GM23338 (cell line): Measurements from ENCODE around the gene ROGDI. TPM values are rescaled to one million over a fixed set of nuclear protein-coding genes. Genes with fewer than 3 reads are reported as not detected.

Experiments used
- ATAC-seq: fragments of 200-7000 bp; cut with Tn5 transposase; 3 replicates; pipeline ENCODE4 v1.9.1; 2020
- DNase-seq: peaks from one replicate; pipeline ENCODE4 v3.0.0-alpha.2; 2015; ENCODE audit warnings: low spot score
- H2AFZ ChIP-seq: fragments of 200-600 bp; sonication (generic); 2 replicates; pipeline ENCODE4 v1.8.0; 2016; ENCODE audit warnings: antibody characterized with exemption, mild to moderate bottlenecking, moderate library complexity
- H3F3A ChIP-seq: fragments of 200-600 bp; sonication (generic); replicated peaks from 2 replicates; pipeline ENCODE4 v1.8.0; 2017; ENCODE audit warnings: antibody characterized with exemption, mixed run types, low read depth
- H3K27ac ChIP-seq: fragments of 200-600 bp; sonication (generic); 2 replicates; pipeline ENCODE4 v1.6.1; 2016; ENCODE audit warnings: low read depth
- H3K27me3 ChIP-seq: fragments of 200-600 bp; sonication (generic); 2 replicates; pipeline ENCODE4 v1.8.0; 2016; ENCODE audit warnings: mild to moderate bottlenecking, mixed run types, moderate library complexity; ENCODE audit not compliant: insufficient read depth
- H3K36me3 ChIP-seq: fragments of 200-600 bp; sonication (generic); 2 replicates; pipeline ENCODE4 v1.8.0; 2016; ENCODE audit warnings: mild to moderate bottlenecking; ENCODE audit not compliant: insufficient read depth
- H3K4me1 ChIP-seq: fragments of 200-600 bp; sonication (generic); 2 replicates; pipeline ENCODE4 v1.8.0; 2016; ENCODE audit warnings: mild to moderate bottlenecking, moderate library complexity; ENCODE audit not compliant: insufficient read depth
- H3K4me2 ChIP-seq: fragments of 200-600 bp; sonication (generic); 2 replicates; pipeline ENCODE4 v1.7.1; 2017; ENCODE audit warnings: mixed run types
- H3K4me3 ChIP-seq: fragments of 200-600 bp; sonication (generic); 2 replicates; pipeline ENCODE4 v1.6.1; 2016; ENCODE audit warnings: mixed run types
- H3K79me2 ChIP-seq: fragments of 200-600 bp; sonication (generic); replicated peaks from 2 replicates; pipeline ENCODE4 v1.8.0; 2017; ENCODE audit warnings: mild to moderate bottlenecking; ENCODE audit not compliant: insufficient read depth
- H3K9me2 ChIP-seq: fragments of 200-600 bp; sonication (generic); 2 replicates; pipeline ENCODE4 v1.8.0; 2017; ENCODE audit not compliant: insufficient read depth
- H4K20me1 ChIP-seq: fragments of 200-600 bp; sonication (generic); replicated peaks from 2 replicates; pipeline ENCODE4 v1.8.0; 2017; ENCODE audit warnings: mild to moderate bottlenecking; ENCODE audit not compliant: insufficient read depth
- H3K27ac Mint-ChIP-seq: 2 replicates; pipeline ENCODE4 v1.8.0; 2020; ENCODE audit warnings: inconsistent platforms, mild to moderate bottlenecking, moderate library complexity, mixed read lengths
- H3K27me3 Mint-ChIP-seq: 3 replicates; pipeline ENCODE4 v1.8.0; 2022; ENCODE audit warnings: low read depth, mild to moderate bottlenecking, moderate library complexity, mixed read lengths, inconsistent platforms; ENCODE audit not compliant: insufficient read depth, poor library complexity
- H3K36me3 Mint-ChIP-seq: 3 replicates; pipeline ENCODE4 v1.8.0; 2021; ENCODE audit warnings: low read depth, mild to moderate bottlenecking, inconsistent platforms, moderate library complexity, mixed read lengths
- H3K4me1 Mint-ChIP-seq: 3 replicates; pipeline ENCODE4 v1.8.0; 2020; ENCODE audit warnings: mild to moderate bottlenecking, inconsistent platforms, mixed read lengths
- H3K4me3 Mint-ChIP-seq: 3 replicates; pipeline ENCODE4 v1.8.0; 2021; ENCODE audit warnings: moderate library complexity, mild to moderate bottlenecking, inconsistent platforms, mixed read lengths
- H3K9me3 Mint-ChIP-seq: 3 replicates; pipeline ENCODE4 v1.8.0; 2020; ENCODE audit warnings: moderate library complexity, mild to moderate bottlenecking, inconsistent platforms, mixed read lengths
- CREB1 ChIP-seq: fragments of 250-450 bp; sonication (Bioruptor Pico); IDR thresholded peaks from 2 replicates; pipeline ENCODE4 v1.5.0; 2020; ENCODE audit warnings: low read depth, mild to moderate bottlenecking, moderate library complexity
- EZH2 ChIP-seq: fragments of 200-600 bp; sonication (generic); IDR thresholded peaks from one replicate; pipeline ENCODE4 v1.8.0; 2017; ENCODE audit warnings: antibody characterized with exemption, mild to moderate bottlenecking, low read depth; ENCODE audit not compliant: unreplicated experiment
- EZH2phosphoT487 ChIP-seq: fragments of 200-600 bp; sonication (generic); IDR thresholded peaks from one replicate; pipeline ENCODE4 v1.8.1; 2018; ENCODE audit warnings: antibody characterized with exemption; ENCODE audit not compliant: unreplicated experiment
- JUNB ChIP-seq: IDR thresholded peaks from one replicate; pipeline ENCODE4 v1.6.1; 2016; ENCODE audit warnings: antibody characterized with exemption; ENCODE audit not compliant: unreplicated experiment
- NANOG ChIP-seq: IDR thresholded peaks from 2 replicates; pipeline ENCODE4 v1.6.1; 2016; ENCODE audit warnings: antibody characterized with exemption, borderline replicate concordance
- POLR2AphosphoS5 ChIP-seq: IDR thresholded peaks from 2 replicates; pipeline ENCODE4 v1.6.1; 2016; ENCODE audit warnings: antibody characterized with exemption, low read depth
- STAT1 ChIP-seq: IDR thresholded peaks from one replicate; pipeline ENCODE4 v1.6.1; 2016; ENCODE audit warnings: antibody characterized with exemption; ENCODE audit not compliant: unreplicated experiment
- ZNF114 ChIP-seq: fragments of 250-450 bp; sonication (Bioruptor Pico); IDR thresholded peaks from 2 replicates; pipeline ENCODE4 v1.5.0; 2020; ENCODE audit warnings: mild to moderate bottlenecking, moderate library complexity
- ZNF331 ChIP-seq: fragments of 250-450 bp; sonication (Bioruptor Pico); IDR thresholded peaks from 2 replicates; pipeline ENCODE4 v1.5.0; 2020; ENCODE audit warnings: low read depth, mild to moderate bottlenecking, moderate library complexity
- polyA plus RNA-seq: library from polyadenylated mRNA; unstranded; fragments of >200 nt; fragmentation: Nextera tagmentation; extraction: Ambion mirVana; gene quantifications from 2 replicates; pipeline ENCODE4 v1.2.1, GENCODE V29; 2016
- total RNA-seq: library from RNA; depleted of rRNA; stranded (reverse); fragments of >200 nt; shearing (Covaris generic); gene quantifications from 2 replicates; pipeline ENCODE4 v1.2.3, GENCODE V29; 2014
- TF ChIP-seq, protein P1 (sequence below), 2 experiments: fragments of 200-600 bp in 1 of 2; sonication (generic) in 1 of 2; conservative IDR thresholded peaks; 2 replicates each; pipeline versions ENCODE4 v1.5.1 to v1.6.1; 2016 to 2017; ENCODE audit warnings: antibody characterized with exemption in 2 of 2, low read depth in 2 of 2, mild to moderate bottlenecking in 2 of 2, moderate library complexity in 1 of 2
- TF ChIP-seq, protein P2 (sequence below): IDR thresholded peaks from 2 replicates; pipeline ENCODE4 v1.6.1; 2016; ENCODE audit warnings: antibody characterized with exemption
- TF ChIP-seq, protein P3 (sequence below): IDR thresholded peaks from one replicate; pipeline ENCODE4 v1.6.1; 2018; ENCODE audit warnings: antibody characterized with exemption; ENCODE audit not compliant: unreplicated experiment
- TF ChIP-seq, protein P4 (sequence below): fragments of 250-450 bp; sonication (Bioruptor Pico); IDR thresholded peaks from 2 replicates; pipeline ENCODE4 v1.5.0; 2020; ENCODE audit warnings: mild to moderate bottlenecking, moderate library complexity

ROGDI gene
- total and polyA plus RNA-seq, 2 experiments from 2014 or later: 30.3 to 38.8 TPM

DNA sequence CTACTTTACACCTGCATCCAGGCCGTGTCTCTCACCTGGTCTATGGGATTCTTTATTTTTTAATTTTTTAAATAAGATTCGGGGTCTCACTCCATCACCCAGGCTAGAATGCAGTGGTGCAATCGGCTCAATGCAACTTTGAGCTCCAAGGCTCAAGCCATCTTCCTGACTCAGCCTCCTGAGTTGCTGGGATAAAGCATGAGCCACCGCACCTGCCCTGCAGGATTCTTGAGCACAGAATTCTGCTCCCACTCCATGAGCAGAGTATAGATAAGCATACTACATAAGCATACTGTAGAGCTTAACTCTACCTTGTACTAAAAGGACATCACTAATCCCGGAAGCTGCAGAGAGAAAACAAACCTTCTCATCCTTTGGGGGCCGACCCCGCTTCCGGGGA, 29.2 kb upstream of the ROGDI start:
- no peaks in the 10 kb centered on the region for H3K4me1 ChIP-seq
- H2AFZ ChIP-seq: no peak overlapping the region
- peaks cover 14% of the 10 kb centered on the region for H3K79me2 ChIP-seq
- H3K27me3 ChIP-seq: no peaks in the 10 kb centered on the region
- peaks cover 43% of the 10 kb centered on the region for H3K36me3 ChIP-seq
- peaks cover 66% of the 10 kb centered on the region for H3K36me3 Mint-ChIP-seq
- H3K9me2 ChIP-seq: no peaks in the 10 kb centered on the region
- peaks cover 3% of the 10 kb centered on the region; the same call in 1 of the 2 replicates for H3F3A ChIP-seq
- H3K4me2 ChIP-seq: no peak overlapping the region
- no peaks in the 10 kb centered on the region for H3K9me3 Mint-ChIP-seq
- H4K20me1 ChIP-seq: peaks cover 32% of the 10 kb centered on the region
- H3K4me3 ChIP-seq: no peak overlapping the region
- no peaks in the 10 kb centered on the region for H3K4me1 Mint-ChIP-seq
- peaks cover 3% of the 10 kb centered on the region for H3K27me3 Mint-ChIP-seq
- TF ChIP-seq, protein P1, sequence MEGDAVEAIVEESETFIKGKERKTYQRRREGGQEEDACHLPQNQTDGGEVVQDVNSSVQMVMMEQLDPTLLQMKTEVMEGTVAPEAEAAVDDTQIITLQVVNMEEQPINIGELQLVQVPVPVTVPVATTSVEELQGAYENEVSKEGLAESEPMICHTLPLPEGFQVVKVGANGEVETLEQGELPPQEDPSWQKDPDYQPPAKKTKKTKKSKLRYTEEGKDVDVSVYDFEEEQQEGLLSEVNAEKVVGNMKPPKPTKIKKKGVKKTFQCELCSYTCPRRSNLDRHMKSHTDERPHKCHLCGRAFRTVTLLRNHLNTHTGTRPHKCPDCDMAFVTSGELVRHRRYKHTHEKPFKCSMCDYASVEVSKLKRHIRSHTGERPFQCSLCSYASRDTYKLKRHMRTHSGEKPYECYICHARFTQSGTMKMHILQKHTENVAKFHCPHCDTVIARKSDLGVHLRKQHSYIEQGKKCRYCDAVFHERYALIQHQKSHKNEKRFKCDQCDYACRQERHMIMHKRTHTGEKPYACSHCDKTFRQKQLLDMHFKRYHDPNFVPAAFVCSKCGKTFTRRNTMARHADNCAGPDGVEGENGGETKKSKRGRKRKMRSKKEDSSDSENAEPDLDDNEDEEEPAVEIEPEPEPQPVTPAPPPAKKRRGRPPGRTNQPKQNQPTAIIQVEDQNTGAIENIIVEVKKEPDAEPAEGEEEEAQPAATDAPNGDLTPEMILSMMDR (conservative IDR thresholded peaks at IDR 0.05; ENCODE audit: low read depth in 2 of 2): no peak
- TF ChIP-seq, protein P2, sequence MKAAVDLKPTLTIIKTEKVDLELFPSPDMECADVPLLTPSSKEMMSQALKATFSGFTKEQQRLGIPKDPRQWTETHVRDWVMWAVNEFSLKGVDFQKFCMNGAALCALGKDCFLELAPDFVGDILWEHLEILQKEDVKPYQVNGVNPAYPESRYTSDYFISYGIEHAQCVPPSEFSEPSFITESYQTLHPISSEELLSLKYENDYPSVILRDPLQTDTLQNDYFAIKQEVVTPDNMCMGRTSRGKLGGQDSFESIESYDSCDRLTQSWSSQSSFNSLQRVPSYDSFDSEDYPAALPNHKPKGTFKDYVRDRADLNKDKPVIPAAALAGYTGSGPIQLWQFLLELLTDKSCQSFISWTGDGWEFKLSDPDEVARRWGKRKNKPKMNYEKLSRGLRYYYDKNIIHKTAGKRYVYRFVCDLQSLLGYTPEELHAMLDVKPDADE: no peak
- TF ChIP-seq ZNF114: no peak
- no peak for TF ChIP-seq JUNB
- TF ChIP-seq POLR2AphosphoS5: no peak
- TF ChIP-seq EZH2phosphoT487: no peak
- no peak for TF ChIP-seq ZNF331 (CRISPR knock-in tag)
- no peak for TF ChIP-seq NANOG
- TF ChIP-seq, protein P3, sequence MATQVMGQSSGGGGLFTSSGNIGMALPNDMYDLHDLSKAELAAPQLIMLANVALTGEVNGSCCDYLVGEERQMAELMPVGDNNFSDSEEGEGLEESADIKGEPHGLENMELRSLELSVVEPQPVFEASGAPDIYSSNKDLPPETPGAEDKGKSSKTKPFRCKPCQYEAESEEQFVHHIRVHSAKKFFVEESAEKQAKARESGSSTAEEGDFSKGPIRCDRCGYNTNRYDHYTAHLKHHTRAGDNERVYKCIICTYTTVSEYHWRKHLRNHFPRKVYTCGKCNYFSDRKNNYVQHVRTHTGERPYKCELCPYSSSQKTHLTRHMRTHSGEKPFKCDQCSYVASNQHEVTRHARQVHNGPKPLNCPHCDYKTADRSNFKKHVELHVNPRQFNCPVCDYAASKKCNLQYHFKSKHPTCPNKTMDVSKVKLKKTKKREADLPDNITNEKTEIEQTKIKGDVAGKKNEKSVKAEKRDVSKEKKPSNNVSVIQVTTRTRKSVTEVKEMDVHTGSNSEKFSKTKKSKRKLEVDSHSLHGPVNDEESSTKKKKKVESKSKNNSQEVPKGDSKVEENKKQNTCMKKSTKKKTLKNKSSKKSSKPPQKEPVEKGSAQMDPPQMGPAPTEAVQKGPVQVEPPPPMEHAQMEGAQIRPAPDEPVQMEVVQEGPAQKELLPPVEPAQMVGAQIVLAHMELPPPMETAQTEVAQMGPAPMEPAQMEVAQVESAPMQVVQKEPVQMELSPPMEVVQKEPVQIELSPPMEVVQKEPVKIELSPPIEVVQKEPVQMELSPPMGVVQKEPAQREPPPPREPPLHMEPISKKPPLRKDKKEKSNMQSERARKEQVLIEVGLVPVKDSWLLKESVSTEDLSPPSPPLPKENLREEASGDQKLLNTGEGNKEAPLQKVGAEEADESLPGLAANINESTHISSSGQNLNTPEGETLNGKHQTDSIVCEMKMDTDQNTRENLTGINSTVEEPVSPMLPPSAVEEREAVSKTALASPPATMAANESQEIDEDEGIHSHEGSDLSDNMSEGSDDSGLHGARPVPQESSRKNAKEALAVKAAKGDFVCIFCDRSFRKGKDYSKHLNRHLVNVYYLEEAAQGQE: no peak
- TF ChIP-seq, protein P4, sequence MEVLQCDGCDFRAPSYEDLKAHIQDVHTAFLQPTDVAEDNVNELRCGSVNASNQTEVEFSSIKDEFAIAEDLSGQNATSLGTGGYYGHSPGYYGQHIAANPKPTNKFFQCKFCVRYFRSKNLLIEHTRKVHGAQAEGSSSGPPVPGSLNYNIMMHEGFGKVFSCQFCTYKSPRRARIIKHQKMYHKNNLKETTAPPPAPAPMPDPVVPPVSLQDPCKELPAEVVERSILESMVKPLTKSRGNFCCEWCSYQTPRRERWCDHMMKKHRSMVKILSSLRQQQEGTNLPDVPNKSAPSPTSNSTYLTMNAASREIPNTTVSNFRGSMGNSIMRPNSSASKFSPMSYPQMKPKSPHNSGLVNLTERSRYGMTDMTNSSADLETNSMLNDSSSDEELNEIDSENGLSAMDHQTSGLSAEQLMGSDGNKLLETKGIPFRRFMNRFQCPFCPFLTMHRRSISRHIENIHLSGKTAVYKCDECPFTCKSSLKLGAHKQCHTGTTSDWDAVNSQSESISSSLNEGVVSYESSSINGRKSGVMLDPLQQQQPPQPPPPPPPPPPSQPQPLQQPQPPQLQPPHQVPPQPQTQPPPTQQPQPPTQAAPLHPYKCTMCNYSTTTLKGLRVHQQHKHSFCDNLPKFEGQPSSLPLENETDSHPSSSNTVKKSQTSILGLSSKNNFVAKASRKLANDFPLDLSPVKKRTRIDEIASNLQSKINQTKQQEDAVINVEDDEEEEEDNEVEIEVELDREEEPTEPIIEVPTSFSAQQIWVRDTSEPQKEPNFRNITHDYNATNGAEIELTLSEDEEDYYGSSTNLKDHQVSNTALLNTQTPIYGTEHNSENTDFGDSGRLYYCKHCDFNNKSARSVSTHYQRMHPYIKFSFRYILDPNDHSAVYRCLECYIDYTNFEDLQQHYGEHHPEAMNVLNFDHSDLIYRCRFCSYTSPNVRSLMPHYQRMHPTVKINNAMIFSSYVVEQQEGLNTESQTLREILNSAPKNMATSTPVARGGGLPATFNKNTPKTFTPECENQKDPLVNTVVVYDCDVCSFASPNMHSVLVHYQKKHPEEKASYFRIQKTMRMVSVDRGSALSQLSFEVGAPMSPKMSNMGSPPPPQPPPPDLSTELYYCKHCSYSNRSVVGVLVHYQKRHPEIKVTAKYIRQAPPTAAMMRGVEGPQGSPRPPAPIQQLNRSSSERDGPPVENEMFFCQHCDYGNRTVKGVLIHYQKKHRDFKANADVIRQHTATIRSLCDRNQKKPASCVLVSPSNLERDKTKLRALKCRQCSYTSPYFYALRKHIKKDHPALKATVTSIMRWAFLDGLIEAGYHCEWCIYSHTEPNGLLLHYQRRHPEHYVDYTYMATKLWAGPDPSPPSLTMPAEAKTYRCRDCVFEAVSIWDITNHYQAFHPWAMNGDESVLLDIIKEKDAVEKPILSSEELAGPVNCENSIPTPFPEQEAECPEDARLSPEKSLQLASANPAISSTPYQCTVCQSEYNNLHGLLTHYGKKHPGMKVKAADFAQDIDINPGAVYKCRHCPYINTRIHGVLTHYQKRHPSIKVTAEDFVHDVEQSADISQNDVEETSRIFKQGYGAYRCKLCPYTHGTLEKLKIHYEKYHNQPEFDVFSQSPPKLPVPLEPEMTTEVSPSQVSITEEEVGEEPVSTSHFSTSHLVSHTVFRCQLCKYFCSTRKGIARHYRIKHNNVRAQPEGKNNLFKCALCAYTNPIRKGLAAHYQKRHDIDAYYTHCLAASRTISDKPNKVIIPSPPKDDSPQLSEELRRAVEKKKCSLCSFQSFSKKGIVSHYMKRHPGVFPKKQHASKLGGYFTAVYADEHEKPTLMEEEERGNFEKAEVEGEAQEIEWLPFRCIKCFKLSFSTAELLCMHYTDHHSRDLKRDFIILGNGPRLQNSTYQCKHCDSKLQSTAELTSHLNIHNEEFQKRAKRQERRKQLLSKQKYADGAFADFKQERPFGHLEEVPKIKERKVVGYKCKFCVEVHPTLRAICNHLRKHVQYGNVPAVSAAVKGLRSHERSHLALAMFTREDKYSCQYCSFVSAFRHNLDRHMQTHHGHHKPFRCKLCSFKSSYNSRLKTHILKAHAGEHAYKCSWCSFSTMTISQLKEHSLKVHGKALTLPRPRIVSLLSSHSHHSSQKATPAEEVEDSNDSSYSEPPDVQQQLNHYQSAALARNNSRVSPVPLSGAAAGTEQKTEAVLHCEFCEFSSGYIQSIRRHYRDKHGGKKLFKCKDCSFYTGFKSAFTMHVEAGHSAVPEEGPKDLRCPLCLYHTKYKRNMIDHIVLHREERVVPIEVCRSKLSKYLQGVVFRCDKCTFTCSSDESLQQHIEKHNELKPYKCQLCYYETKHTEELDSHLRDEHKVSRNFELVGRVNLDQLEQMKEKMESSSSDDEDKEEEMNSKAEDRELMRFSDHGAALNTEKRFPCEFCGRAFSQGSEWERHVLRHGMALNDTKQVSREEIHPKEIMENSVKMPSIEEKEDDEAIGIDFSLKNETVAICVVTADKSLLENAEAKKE (CRISPR knock-in tag): no peak
- no peak for TF ChIP-seq CREB1
- TF ChIP-seq EZH2: no peak
- TF ChIP-seq STAT1: no peak
- no peak overlapping the region for H3K4me3 Mint-ChIP-seq
- ATAC-seq: no peak
- DNase-seq: no peak
- H3K27ac ChIP-seq: no peak overlapping the region
- H3K27ac Mint-ChIP-seq: no peak overlapping the region
